ENCODE results near the gene MLC1.

Gene MLC1

DNA sequence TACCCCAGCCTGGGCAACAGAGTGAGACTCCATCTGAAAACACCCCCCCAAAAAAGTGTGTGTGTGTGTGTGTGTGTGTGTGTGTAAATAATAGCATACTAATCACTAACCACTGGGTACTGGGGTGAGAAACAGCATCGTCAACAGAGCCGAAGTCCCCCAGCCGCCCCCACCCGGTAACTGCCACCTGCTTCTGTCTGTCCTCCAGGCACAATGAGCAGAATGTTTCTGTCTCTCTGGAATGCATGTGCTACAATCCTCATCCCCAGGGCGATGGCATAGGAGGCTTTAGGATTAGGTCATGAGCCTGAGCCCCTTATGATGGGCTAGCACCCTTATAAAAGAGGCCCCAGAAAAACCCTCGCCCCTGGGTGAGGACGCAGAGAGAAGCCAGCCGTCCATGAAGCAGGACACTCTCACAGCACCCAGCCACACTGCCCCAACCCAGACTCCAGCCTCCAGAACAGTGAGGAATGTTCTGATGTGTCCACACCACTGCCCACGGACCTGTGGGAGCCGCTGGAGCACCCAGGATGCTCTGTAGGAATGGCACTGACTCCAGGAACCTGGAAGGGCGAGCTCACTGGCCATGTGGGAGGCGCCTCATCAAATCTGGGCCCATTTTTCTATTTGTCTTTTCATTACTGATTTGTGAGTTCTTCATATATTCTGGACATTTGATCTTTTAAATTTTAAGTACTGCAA, 37.0 kb downstream of the MLC1 start:
- no peak for ATAC-seq
- no peak for TF ChIP-seq RARB (CRISPR knock-in tag; IDR thresholded peaks at IDR 0.05)

GRCh38 chr22:50047346-50047745, 37.9 kb downstream of the MLC1 start:
- no peak for TF ChIP-seq ZFP30 (CRISPR knock-in tag; IDR thresholded peaks at IDR 0.05)
- TF ChIP-seq CSRNP3 (CRISPR knock-in tag; IDR thresholded peaks at IDR 0.05): no peak
- no peak for TF ChIP-seq ISL1 (CRISPR knock-in tag; IDR thresholded peaks at IDR 0.05)
- no peak for TF ChIP-seq ESRRG (CRISPR knock-in tag; IDR thresholded peaks at IDR 0.05)
- no peak for TF ChIP-seq ZNF70 (CRISPR knock-in tag; IDR thresholded peaks at IDR 0.05)
- TF ChIP-seq CSDC2 (CRISPR knock-in tag; IDR thresholded peaks at IDR 0.05): no peak
- TF ChIP-seq BACH2 (CRISPR knock-in tag; IDR thresholded peaks at IDR 0.05; ENCODE audit: borderline replicate concordance): no peak
- TF ChIP-seq ARNTL (CRISPR knock-in tag; IDR thresholded peaks at IDR 0.05; ENCODE audit: borderline replicate concordance, low read depth): no peak
- TF ChIP-seq PATZ1 (CRISPR knock-in tag; IDR thresholded peaks at IDR 0.05; ENCODE audit: borderline replicate concordance): no peak
- no peak for ATAC-seq

GRCh38 chr22:50046481-50047245, 38.6 kb downstream of the MLC1 start:
- no peak for ATAC-seq
- no peak for TF ChIP-seq ESRRG (CRISPR knock-in tag; IDR thresholded peaks at IDR 0.05)
- no peak for TF ChIP-seq CSDC2 (CRISPR knock-in tag; IDR thresholded peaks at IDR 0.05)
- no peak for TF ChIP-seq TSHZ2 (CRISPR knock-in tag; IDR thresholded peaks at IDR 0.05)
- no peak for TF ChIP-seq PPARA (CRISPR knock-in tag; IDR thresholded peaks at IDR 0.05; ENCODE audit: borderline replicate concordance)
- no peak for TF ChIP-seq RARB (CRISPR knock-in tag; IDR thresholded peaks at IDR 0.05)
- TF ChIP-seq ZC3H10 (CRISPR knock-in tag; IDR thresholded peaks at IDR 0.05): no peak
- TF ChIP-seq ZNF8 (CRISPR knock-in tag; IDR thresholded peaks at IDR 0.05): no peak
- no peak for TF ChIP-seq ZFP3 (CRISPR knock-in tag; IDR thresholded peaks at IDR 0.05)
- TF ChIP-seq ZNF70 (CRISPR knock-in tag; IDR thresholded peaks at IDR 0.05): no peak
- no peak for TF ChIP-seq OSR1 (CRISPR knock-in tag; IDR thresholded peaks at IDR 0.05)
- no peak for TF ChIP-seq ZFP30 (CRISPR knock-in tag; IDR thresholded peaks at IDR 0.05)
- TF ChIP-seq SNAI2 (CRISPR knock-in tag; IDR thresholded peaks at IDR 0.05): no peak
- TF ChIP-seq, protein P1, sequence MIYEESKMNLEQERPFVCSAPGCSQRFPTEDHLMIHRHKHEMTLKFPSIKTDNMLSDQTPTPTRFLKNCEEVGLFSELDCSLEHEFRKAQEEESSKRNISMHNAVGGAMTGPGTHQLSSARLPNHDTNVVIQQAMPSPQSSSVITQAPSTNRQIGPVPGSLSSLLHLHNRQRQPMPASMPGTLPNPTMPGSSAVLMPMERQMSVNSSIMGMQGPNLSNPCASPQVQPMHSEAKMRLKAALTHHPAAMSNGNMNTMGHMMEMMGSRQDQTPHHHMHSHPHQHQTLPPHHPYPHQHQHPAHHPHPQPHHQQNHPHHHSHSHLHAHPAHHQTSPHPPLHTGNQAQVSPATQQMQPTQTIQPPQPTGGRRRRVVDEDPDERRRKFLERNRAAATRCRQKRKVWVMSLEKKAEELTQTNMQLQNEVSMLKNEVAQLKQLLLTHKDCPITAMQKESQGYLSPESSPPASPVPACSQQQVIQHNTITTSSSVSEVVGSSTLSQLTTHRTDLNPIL (CRISPR knock-in tag; IDR thresholded peaks at IDR 0.05; ENCODE audit: low read depth): no peak
- no peak for TF ChIP-seq ARNTL (CRISPR knock-in tag; IDR thresholded peaks at IDR 0.05; ENCODE audit: borderline replicate concordance, low read depth)
- TF ChIP-seq BACH2 (CRISPR knock-in tag; IDR thresholded peaks at IDR 0.05; ENCODE audit: borderline replicate concordance): no peak
- TF ChIP-seq ISL1 (CRISPR knock-in tag; IDR thresholded peaks at IDR 0.05): no peak
- TF ChIP-seq TCF4 (CRISPR knock-in tag; IDR thresholded peaks at IDR 0.05; ENCODE audit: borderline replicate concordance): no peak
- TF ChIP-seq CSRNP3 (CRISPR knock-in tag; IDR thresholded peaks at IDR 0.05): no peak
- no peak for TF ChIP-seq TOX (CRISPR knock-in tag; IDR thresholded peaks at IDR 0.05; ENCODE audit: borderline replicate concordance)

All from SK-N-SH treated with all-trans-retinoic acid at 6 μM for 48 hours (cell line).